ENCODE measurements around the gene ZFHX2. TPM values are rescaled to one million over a fixed set of nuclear protein-coding genes. Genes with fewer than 3 reads are reported as not detected.
"Not testable (repeated sequence)": the region's sequence is repeated elsewhere in the genome, so short reads cannot be mapped to it uniquely, and the experiment has no call there.

Gene ZFHX2
- total RNA-seq: 0.98 and 1.3 TPM in 2 replicates

GRCh38 chr14:23551266-23552028 is at the start of gene ZFHX2:
TSS of gene ZFHX2 (minus strand) at chr14:23551765. CDS start at chr14:23535325, 16,440 bp downstream.
- intact Hi-C loops (cut with micrococcal nuclease): loop anchor here (1.0 to 10.0 kb wide), 4 partner anchors 15 to 543 kb away; partner anchors contain the start of genes ACIN1, AP1G2, C14orf119 and NGDN

DNA sequence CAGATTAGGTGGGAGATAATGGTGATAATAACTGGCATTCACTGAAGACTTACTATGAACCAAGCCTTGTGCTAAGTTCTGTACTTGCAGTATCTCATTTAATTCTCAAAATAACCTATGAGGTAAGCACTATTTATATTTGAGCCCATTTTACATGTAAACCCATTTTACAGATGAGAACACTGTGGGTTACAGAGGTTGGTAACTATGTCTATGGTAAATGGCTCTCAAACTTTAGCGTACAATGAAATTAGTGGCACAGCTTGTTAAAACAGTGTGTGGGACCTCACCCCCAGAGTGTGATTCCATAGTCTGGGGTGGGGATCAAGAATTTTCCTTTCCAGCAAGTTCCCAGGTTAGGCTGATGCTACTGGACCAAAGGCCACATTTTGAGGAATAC is 49.2 kb upstream of the ZFHX2 start:
- intact Hi-C loops (cut with micrococcal nuclease): no loop called here

- intact Hi-C loops (cut with micrococcal nuclease): no loop called here
Observed at GRCh38 chr14:23600322-23600707, 48.8 kb upstream of the ZFHX2 start.

GRCh38 chr14:23594191-23594590 is 42.6 kb upstream of the ZFHX2 start:
- intact Hi-C loops (cut with micrococcal nuclease): not testable (repeated sequence)

GRCh38 chr14:23590198-23590597 is 38.6 kb upstream of the ZFHX2 start:
- intact Hi-C loops (cut with micrococcal nuclease): no loop called here

GRCh38 chr14:23589606-23590005 is 38.0 kb upstream of the ZFHX2 start:
- intact Hi-C loops (cut with micrococcal nuclease): loop anchor here (1.0 to 5.0 kb wide), 3 partner anchors 43 to 364 kb away; partner anchors contain the start of gene DHRS4

- intact Hi-C loops (cut with micrococcal nuclease): loop anchor here (1.0 to 5.0 kb wide), 3 partner anchors 43 to 364 kb away; partner anchors contain the start of gene DHRS4
Observed at GRCh38 chr14:23588884-23589598, 37.5 kb upstream of the ZFHX2 start.

DNA sequence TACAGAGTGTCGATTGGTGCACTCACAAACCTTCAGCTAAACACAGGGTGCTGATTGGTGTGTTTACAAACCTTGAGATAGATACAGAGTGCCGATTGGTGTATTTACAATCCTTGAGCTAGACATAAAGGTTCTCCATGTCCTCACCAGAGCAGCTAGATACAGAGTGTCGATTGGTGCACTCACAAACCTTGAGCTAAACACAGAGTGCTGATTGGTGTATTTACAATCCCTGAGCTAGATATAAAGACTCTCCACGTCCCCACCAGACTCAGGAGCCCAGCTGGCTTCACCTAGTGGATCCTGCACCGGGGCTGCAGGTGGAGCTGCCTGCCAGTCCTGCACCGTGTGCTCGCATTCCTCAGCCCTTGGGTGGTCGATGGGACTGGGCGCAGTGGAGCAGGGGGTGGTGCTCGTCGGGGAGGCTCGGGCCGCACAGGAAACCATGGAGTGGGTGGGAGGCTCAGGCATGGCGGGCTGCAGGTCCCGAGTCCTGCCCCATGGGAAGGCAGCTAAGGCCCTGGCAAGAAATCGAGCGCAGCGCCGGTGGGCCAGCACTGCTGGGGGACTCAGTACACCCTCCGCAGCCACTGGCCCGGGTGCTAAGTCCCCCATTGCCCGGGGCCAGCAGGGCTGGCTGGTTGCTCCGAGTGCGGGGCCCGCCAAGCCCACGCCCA is 33.1 kb upstream of the ZFHX2 start:
- intact Hi-C loops (cut with micrococcal nuclease): loop anchor here (5.0 kb wide), 1 partner anchor 48 kb away; no protein-coding TSS in a partner anchor

GRCh38 chr14:23583761-23584526 is 32.4 kb upstream of the ZFHX2 start:
- intact Hi-C loops (cut with micrococcal nuclease): not testable (repeated sequence)

- intact Hi-C loops (cut with micrococcal nuclease): no loop called here
Observed at GRCh38 chr14:23582906-23583760, 31.6 kb upstream of the ZFHX2 start.

GRCh38 chr14:23580948-23581281 is 29.4 kb upstream of the ZFHX2 start:
- intact Hi-C loops (cut with micrococcal nuclease): no loop called here

GRCh38 chr14:23580152-23580926 is 28.8 kb upstream of the ZFHX2 start:
- intact Hi-C loops (cut with micrococcal nuclease): no loop called here

GRCh38 chr14:23579739-23580138 is 28.2 kb upstream of the ZFHX2 start:
- intact Hi-C loops (cut with micrococcal nuclease): no loop called here

- intact Hi-C loops (cut with micrococcal nuclease): no loop called here
Observed at GRCh38 chr14:23579311-23579630, 27.7 kb upstream of the ZFHX2 start.

GRCh38 chr14:23578560-23579310 is 27.2 kb upstream of the ZFHX2 start, which contains the start of gene JPH4:
TSS of gene JPH4 (minus strand) at chr14:23578790. CDS start at chr14:23577453, 1,337 bp downstream.
- intact Hi-C loops (cut with micrococcal nuclease): no loop called here

DNA sequence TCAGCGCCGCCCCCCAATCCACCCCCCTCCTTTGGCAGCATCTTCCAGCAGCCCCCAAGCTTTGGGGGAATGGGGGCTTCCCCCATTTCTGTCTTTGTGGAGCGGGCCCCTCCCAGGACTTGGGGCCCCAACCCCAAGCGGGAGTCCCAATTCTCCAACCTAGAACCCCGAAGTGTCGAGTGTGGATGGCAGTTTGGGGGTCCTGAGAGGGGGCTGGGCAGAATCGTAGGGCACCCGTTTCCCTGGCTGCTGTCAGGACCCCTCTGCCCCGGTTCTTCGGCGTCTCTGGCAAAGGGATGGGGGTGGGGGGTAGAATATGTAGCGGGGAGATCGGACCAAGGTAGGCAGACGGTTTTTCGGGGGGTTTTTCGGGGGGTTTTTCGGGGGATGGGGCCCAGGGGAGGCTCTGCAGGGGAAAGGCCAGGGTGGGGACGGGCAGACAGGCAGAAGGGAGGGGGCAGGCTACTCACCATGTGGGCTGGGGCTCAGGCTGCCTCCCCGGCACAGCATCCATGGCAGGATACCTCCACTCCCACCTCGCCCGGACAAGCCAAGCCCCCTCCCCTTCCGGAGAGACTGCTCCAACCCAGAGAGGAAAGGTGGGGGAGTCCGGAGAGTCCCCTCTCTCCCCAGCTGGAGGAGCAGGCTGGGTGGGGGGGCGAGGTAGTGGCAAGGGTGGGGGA is 26.3 kb upstream of the ZFHX2 start:
- intact Hi-C loops (cut with micrococcal nuclease): no loop called here

DNA sequence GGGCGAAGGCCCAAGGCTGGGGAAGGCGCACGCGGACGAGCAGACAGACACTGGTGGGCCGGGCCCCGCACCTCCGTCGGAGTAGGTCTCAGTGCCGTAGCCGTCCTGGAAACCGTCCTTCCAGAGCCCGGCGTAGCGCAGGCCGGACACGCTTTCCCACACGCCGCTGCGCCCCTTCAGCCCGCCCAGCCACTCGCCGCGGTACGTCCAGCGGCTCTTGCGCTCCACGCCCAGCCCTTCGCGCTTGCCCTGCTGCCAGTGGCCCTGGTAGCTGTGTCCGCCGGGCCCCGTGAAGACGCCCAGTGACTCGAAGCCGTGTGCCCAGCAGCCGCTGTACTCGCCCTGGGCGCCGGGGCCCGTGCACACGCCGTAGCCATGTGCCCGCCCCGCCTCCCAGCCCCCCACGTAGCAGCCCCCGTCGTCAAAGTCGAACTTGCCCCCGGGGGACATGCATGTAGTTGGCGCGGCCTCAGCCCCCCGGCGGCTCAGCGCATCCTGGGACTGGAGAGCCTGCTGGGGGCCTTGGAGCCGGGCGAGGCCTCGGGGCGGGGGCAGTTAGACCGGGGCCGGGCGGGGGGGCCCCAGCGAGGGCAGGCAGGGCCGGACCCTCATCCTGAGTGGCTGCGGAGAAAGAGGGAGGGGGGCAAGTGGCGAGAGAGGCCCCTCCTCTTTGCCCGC is 25.6 kb upstream of the ZFHX2 start:
- intact Hi-C loops (cut with micrococcal nuclease): no loop called here
